ENCODE data around the gene CASZ1.

DNA sequence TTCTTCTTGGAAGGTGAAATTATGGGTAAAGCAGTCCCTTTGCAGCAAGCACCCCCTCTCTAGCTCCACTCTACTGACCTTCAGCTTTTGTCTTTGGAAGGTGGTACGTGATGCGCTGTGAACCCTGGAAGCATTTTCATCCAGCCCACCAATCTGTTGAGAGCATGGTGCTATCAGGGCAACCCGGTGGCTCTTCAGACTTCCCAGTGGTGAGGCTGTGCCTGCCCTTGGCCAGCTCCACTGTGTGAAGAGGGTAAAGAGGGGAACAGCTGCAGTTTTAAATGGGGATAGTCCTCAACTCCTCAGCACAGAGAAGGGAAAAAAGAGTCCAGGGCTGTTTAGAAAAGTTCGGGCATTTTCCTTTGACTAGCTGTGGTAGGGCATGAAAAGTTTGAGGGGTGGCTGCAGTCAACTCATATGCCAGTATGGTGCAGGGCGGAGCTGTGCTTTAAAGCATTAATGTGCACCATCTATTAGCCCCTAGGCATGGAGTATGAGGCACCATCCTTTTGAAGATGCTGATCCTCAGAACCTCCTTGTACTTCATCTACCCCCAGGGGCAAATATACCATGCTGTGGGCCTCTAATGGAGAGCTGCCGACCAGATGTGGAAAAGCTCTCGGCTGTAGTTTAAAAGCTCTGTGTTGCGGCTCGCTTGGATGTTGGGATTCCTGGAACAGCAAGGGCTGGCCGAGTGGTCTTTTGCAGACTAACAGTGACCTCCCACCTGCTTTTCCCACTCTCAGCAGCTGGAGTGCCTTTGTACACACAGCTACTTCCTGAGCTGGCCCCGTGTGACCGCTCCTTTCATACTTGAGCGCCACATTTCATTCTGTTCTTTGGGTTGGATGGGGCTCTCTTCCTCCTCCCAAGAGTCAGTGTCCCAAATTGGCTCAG, 198.7 kb downstream of the CASZ1 start:
- TF ChIP-seq EZH2 (IDR thresholded peaks at IDR 0.05; ENCODE audit: low read depth) = no peak
- TF ChIP-seq, protein P1, sequence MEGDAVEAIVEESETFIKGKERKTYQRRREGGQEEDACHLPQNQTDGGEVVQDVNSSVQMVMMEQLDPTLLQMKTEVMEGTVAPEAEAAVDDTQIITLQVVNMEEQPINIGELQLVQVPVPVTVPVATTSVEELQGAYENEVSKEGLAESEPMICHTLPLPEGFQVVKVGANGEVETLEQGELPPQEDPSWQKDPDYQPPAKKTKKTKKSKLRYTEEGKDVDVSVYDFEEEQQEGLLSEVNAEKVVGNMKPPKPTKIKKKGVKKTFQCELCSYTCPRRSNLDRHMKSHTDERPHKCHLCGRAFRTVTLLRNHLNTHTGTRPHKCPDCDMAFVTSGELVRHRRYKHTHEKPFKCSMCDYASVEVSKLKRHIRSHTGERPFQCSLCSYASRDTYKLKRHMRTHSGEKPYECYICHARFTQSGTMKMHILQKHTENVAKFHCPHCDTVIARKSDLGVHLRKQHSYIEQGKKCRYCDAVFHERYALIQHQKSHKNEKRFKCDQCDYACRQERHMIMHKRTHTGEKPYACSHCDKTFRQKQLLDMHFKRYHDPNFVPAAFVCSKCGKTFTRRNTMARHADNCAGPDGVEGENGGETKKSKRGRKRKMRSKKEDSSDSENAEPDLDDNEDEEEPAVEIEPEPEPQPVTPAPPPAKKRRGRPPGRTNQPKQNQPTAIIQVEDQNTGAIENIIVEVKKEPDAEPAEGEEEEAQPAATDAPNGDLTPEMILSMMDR (conservative IDR thresholded peaks at IDR 0.05) = no peak

Data from PC-9 (cell line).